Colonic mucosa (tissue), 4 donors: ENCODE data around the gene SLAMF9. TPM values are rescaled to one million over a fixed set of nuclear protein-coding genes. Genes with fewer than 3 reads are reported as not detected.

Experiments
- DNase-seq: peaks from one replicate; pipeline ENCODE4 v3.0.0-alpha.2; 2020
- H3K27ac ChIP-seq: fragments of 200-600 bp; one replicate; pipeline ENCODE4 v1.8.0; 2021
- H3K27me3 ChIP-seq: fragments of 200-600 bp; one replicate; pipeline ENCODE4 v1.8.0; 2021
- H3K36me3 ChIP-seq: fragments of 200-600 bp; one replicate; pipeline ENCODE4 v1.8.0; 2021
- H3K4me1 ChIP-seq: fragments of 200-600 bp; one replicate; pipeline ENCODE4 v1.8.0; 2021; ENCODE audit warnings: mild to moderate bottlenecking
- H3K4me3 ChIP-seq: fragments of 200-600 bp; one replicate; pipeline ENCODE4 v1.8.0; 2021
- H3K9ac ChIP-seq, 2 donors: one replicate each; pipeline ENCODE4 v1.7.0; 2013; ENCODE audit warnings: control low read depth in 2 of 2, low read depth in 2 of 2, low read length in 2 of 2
- H3K9me3 ChIP-seq: fragments of 200-600 bp; one replicate; pipeline ENCODE4 v1.8.0; 2021
- CTCF ChIP-seq: fragments of 200-600 bp; IDR thresholded peaks from one replicate; pipeline ENCODE4 v1.8.0; 2022; ENCODE audit warnings: antibody characterized with exemption, mild to moderate bottlenecking
- intact Hi-C: fragments of 100-400 bp; cut with DNase I; formaldehyde crosslinking; loops from one replicate; pipeline ENCODE4 v1.14.1; 2022
- total RNA-seq, 2 donors: library from RNA; stranded (reverse); fragmentation: NEBNext Ultra II Directional in 1 of 2; extraction: Animal tissue kit (Norgen Biotek cat#: 25700) in 1 of 2; gene quantifications; one replicate each; pipeline ENCODE4 v1.2.1, GENCODE V29; 2021
- donor health status: healthy.
- donor health status: DM: no; HTN: no; CAD: no.
- donor health status: DM: no; HTN: no; CAD: no.

SLAMF9 gene
- total RNA-seq, 2 donors from 2014 or later: not detected

- intact Hi-C loops: loop anchor here (5.0 kb wide), 1 partner anchor 47 kb away; no protein-coding TSS in a partner anchor
- Histone ChIP-seq H3K27ac (peak overlapping the region; percentile 68), H3K9ac (peak overlapping the region; percentile 30 to 67), H3K27me3 (no peaks in the 10 kb centered on the region), H3K9me3 (no peaks in the 10 kb centered on the region), H3K36me3 (no peaks in the 10 kb centered on the region), H3K4me3 (no peak overlapping the region), H3K4me1 (peaks cover 32% of the 10 kb centered on the region)
- TF ChIP-seq CTCF: no peak
- peak; percentile 60 for DNase-seq
Observed at GRCh38 chr1:159939678-159940002, 14.4 kb downstream of the SLAMF9 start.

GRCh38 chr1:159938905-159939677 lies 14.9 kb downstream of the SLAMF9 start:
- H3K9ac ChIP-seq: peak overlapping the region; percentile 30 to 67
- no peak for DNase-seq
- no peak for TF ChIP-seq CTCF
- H3K27ac ChIP-seq: peak overlapping the region; percentile 68
- H3K9me3 ChIP-seq: no peaks in the 10 kb centered on the region
- intact Hi-C loops: loop anchor here (5.0 kb wide), 1 partner anchor 47 kb away; no protein-coding TSS in a partner anchor
- no peaks in the 10 kb centered on the region for H3K27me3 ChIP-seq
- H3K4me1 ChIP-seq: peaks cover 32% of the 10 kb centered on the region
- no peak overlapping the region for H3K4me3 ChIP-seq
- H3K36me3 ChIP-seq: no peaks in the 10 kb centered on the region

GRCh38 chr1:159938211-159938852 lies 15.7 kb downstream of the SLAMF9 start:
- H3K27ac ChIP-seq: no peak overlapping the region
- H3K4me3 ChIP-seq: no peak overlapping the region
- H3K4me1 ChIP-seq: peaks cover 32% of the 10 kb centered on the region
- H3K36me3 ChIP-seq: no peaks in the 10 kb centered on the region
- H3K9me3 ChIP-seq: no peaks in the 10 kb centered on the region
- TF ChIP-seq CTCF: no peak
- intact Hi-C loops: loop anchor here (5.0 kb wide), 1 partner anchor 46 kb away; no protein-coding TSS in a partner anchor
- no peak for DNase-seq
- H3K27me3 ChIP-seq: no peaks in the 10 kb centered on the region
- H3K9ac ChIP-seq: peak overlapping the region; percentile 18 to 66

GRCh38 chr1:159937054-159937750 lies 16.8 kb downstream of the SLAMF9 start:
- H3K4me1 ChIP-seq: peaks cover 32% of the 10 kb centered on the region
- H3K27ac ChIP-seq: no peak overlapping the region
- H3K9me3 ChIP-seq: no peaks in the 10 kb centered on the region
- TF ChIP-seq CTCF: no peak
- no peaks in the 10 kb centered on the region for H3K27me3 ChIP-seq
- H3K36me3 ChIP-seq: no peaks in the 10 kb centered on the region
- intact Hi-C loops: loop anchor here (5.0 kb wide), 1 partner anchor 45 kb away; no protein-coding TSS in a partner anchor
- peak; percentile 74 for DNase-seq
- peak overlapping the region; percentile 66 for H3K9ac ChIP-seq
- H3K4me3 ChIP-seq: no peak overlapping the region

GRCh38 chr1:159936273-159936904 lies 17.6 kb downstream of the SLAMF9 start:
- no peak overlapping the region for H3K4me3 ChIP-seq

More at GRCh38 chr1:159936273-159936904, 17.6 kb downstream of the SLAMF9 start:
- H3K36me3 ChIP-seq: no peaks in the 10 kb centered on the region
- H3K9ac ChIP-seq: peak overlapping the region; percentile 55 to 66
- TF ChIP-seq CTCF: peak; percentile 97
- intact Hi-C loops: loop anchor here (5.0 kb wide), 1 partner anchor 44 kb away; no protein-coding TSS in a partner anchor
- no peaks in the 10 kb centered on the region for H3K9me3 ChIP-seq
- H3K27me3 ChIP-seq: no peaks in the 10 kb centered on the region
- H3K4me1 ChIP-seq: peaks cover 32% of the 10 kb centered on the region
- peak; percentile 94 for DNase-seq
- H3K27ac ChIP-seq: no peak overlapping the region
